Hypothalamus (tissue), 51 donors: ENCODE data around the gene AGBL4.

Source experiments
- DNase-seq, 51 donors: peaks; one replicate each; lab custom pipeline; 2025; lab: John Stamatoyannopoulos, UW

AGBL4 gene

GRCh38 chr1:48627486-48627885 lies 1396.3 kb downstream of the AGBL4 start:
- peak in 1 of 51 donors; percentile 14 for DNase-seq

- DNase-seq = peak in 7 of 51 donors; percentile 4 to 34 (median 10)
These were observed 1404.2 kb downstream of the AGBL4 start for GRCh38 chr1:48619539-48619938.

GRCh38 chr1:48617252-48617651 lies 1406.5 kb downstream of the AGBL4 start:
- no peak for DNase-seq

- DNase-seq = no peak
These were observed 1407.0 kb downstream of the AGBL4 start for GRCh38 chr1:48616710-48617109.

GRCh38 chr1:48611841-48612240 lies 1411.9 kb downstream of the AGBL4 start:
- DNase-seq = peak in 3 of 51 donors; percentile 2 to 8 (median 3)

GRCh38 chr1:48610628-48611542 lies 1412.9 kb downstream of the AGBL4 start:
- peak in 47 of 51 donors; percentile 6 to 76 (median 34) for DNase-seq

GRCh38 chr1:48608882-48609281 lies 1414.9 kb downstream of the AGBL4 start:
- no peak for DNase-seq

- no peak for DNase-seq
These were observed 1420.5 kb downstream of the AGBL4 start for GRCh38 chr1:48603222-48603621.

GRCh38 chr1:48602349-48602748 lies 1421.4 kb downstream of the AGBL4 start:
- DNase-seq = no peak

- DNase-seq = no peak
These were observed 1423.6 kb downstream of the AGBL4 start for GRCh38 chr1:48600182-48600581.

GRCh38 chr1:48597663-48598062 lies 1426.1 kb downstream of the AGBL4 start:
- DNase-seq = no peak

- no peak for DNase-seq
These were observed 1427.7 kb downstream of the AGBL4 start for GRCh38 chr1:48596046-48596445.

GRCh38 chr1:48595613-48596012 lies 1428.1 kb downstream of the AGBL4 start:
- no peak for DNase-seq

GRCh38 chr1:48592330-48592729 lies 1431.4 kb downstream of the AGBL4 start:
- no peak for DNase-seq

GRCh38 chr1:48591181-48591580 lies 1432.6 kb downstream of the AGBL4 start:
- no peak for DNase-seq

GRCh38 chr1:48588061-48588460 lies 1435.7 kb downstream of the AGBL4 start:
- DNase-seq = no peak

GRCh38 chr1:48582408-48582807 lies 1441.3 kb downstream of the AGBL4 start:
- DNase-seq = no peak

- no peak for DNase-seq
These were observed 1442.5 kb downstream of the AGBL4 start for GRCh38 chr1:48581270-48581669.

GRCh38 chr1:48576565-48576964 lies 1447.2 kb downstream of the AGBL4 start:
- no peak for DNase-seq

- DNase-seq = peak in 50 of 51 donors; percentile 4 to 80 (median 56)
These were observed 1451.0 kb downstream of the AGBL4 start for GRCh38 chr1:48572646-48573258.

- no peak for DNase-seq
These were observed 1451.6 kb downstream of the AGBL4 start for GRCh38 chr1:48572134-48572533.
